ENCODE results near the gene RESP18.
"Not testable (repeated sequence)": the region's sequence is repeated elsewhere in the genome, so short reads cannot be mapped to it uniquely, and the experiment has no call there.

RESP18 gene

GRCh38 chr2:219289537-219290361 lies 42.8 kb downstream of the RESP18 start:
- TF ChIP-seq POLR2A (IDR thresholded peaks at IDR 0.05; ENCODE audit: low read depth, low read length): no peak
- no peak for TF ChIP-seq POLR2AphosphoS5 (IDR thresholded peaks at IDR 0.05; ENCODE audit: low read depth, low read length)
- TF ChIP-seq TAF1 (IDR thresholded peaks at IDR 0.05; ENCODE audit: borderline replicate concordance, low read depth, low read length): no peak
- no peak for DNase-seq (ENCODE audit: insufficient read length)
- no peak for FAIRE-seq

DNA sequence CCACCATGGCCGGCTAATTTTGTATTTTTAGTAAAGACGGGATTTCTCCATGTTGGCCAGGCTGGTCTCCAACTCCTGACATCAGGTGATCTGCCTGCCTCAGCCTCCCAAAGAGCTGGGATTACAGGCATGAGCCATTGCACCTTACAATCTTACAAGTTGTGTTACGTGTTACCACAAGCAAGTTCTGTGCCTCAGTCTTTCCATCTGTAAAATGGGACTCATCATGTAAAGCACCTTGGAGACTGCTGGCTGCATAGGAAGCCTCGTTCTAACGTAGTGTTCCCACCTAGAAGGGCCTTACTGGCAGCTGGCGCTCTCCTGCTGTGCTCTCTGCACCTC lies 43.4 kb downstream of the RESP18 start:
- DNase-seq (ENCODE audit: insufficient read length): no peak
- TF ChIP-seq POLR2A (IDR thresholded peaks at IDR 0.05; ENCODE audit: low read depth, low read length): no peak
- no peak for TF ChIP-seq TAF1 (IDR thresholded peaks at IDR 0.05; ENCODE audit: borderline replicate concordance, low read depth, low read length)
- no peak for TF ChIP-seq POLR2AphosphoS5 (IDR thresholded peaks at IDR 0.05; ENCODE audit: low read depth, low read length)
- FAIRE-seq: no peak

GRCh38 chr2:219287580-219288265 lies 44.8 kb downstream of the RESP18 start:
- no peak for FAIRE-seq
- TF ChIP-seq POLR2AphosphoS5 (IDR thresholded peaks at IDR 0.05; ENCODE audit: low read depth, low read length): no peak
- no peak for TF ChIP-seq POLR2A (IDR thresholded peaks at IDR 0.05; ENCODE audit: low read depth, low read length)
- no peak for TF ChIP-seq TAF1 (IDR thresholded peaks at IDR 0.05; ENCODE audit: borderline replicate concordance, low read depth, low read length)
- DNase-seq (ENCODE audit: insufficient read length): no peak

DNA sequence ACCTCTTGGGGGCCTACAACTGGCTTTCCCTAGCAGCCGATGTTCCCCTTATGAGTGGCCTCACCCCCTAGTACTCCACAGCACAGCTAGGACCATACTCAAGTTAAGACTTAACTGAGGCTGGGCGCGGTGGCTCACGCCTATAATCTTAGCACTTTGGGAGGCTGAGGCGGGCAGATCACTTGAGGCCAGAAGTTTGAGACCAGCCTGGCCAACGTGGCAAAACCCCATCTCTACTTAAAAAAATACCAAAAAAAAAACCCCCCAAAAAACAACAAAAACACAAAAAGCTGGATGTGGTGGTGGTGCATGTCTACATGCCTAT lies 45.5 kb downstream of the RESP18 start:
- not testable (repeated sequence) for DNase-seq (ENCODE audit: insufficient read length); FAIRE-seq

DNA sequence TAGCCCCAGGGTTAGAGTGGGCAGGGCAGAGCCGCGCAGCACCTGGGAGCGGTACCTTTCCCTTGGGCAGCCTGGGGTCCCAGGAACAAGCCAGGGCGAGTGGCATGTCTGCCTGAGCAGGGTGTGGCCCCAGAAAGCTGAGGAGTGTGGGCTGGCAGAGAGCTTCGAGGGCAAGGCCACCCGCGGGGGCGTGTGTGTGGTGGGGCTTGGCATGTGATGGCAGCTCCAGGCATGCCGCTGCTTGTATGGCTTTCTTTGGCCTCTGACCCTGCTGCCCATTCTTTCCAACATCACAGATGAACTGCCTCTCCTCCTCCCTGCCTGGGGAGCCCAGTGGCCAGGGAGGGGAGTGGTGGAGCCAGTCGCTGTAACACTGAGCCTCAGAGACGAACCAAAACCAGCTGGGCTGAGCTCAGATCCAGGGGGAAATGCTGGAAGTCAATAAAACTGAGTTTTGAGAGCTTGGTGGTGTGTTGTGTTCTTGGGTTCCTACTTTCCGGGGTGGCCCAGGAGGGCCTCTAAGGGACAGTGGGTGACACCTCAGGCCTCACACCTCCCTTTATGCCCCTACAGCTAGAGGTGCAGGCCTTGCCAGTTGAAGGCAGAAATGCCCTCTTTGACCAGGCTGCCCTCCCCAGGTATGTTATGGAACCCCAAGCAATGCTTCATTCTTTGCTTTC lies 46.0 kb downstream of the RESP18 start:
- TF ChIP-seq POLR2AphosphoS5 (IDR thresholded peaks at IDR 0.05; ENCODE audit: low read depth, low read length): no peak

DNA sequence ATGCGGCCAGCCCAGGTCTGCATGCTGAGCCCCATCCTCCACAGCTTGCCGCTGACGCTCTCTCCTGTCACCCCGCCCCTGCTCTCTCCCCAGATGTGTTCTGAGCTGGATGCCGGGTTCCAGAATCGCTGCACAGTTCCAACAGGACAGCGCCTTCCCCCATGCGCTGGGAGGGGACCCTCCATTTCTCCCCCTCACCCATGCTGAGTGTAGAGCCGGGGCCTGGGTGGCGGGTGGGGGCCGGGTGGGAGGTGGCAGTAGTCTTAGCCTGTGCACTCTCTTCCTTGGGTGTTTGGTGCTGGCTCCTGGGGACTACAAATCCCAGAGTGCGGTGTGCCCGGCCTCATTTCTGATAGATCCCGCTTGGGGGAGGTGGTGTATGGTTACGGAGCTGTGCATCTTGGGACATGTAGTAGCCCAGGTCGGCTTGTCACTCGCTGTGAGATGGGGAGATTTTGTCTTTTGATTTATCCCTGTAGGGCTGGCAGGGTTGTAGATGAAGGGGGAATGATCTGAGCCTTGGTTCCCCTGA lies 46.6 kb downstream of the RESP18 start:
- no peak for DNase-seq (ENCODE audit: insufficient read length)
- TF ChIP-seq POLR2AphosphoS5 (IDR thresholded peaks at IDR 0.05; ENCODE audit: low read depth, low read length) (no peak), POLR2A (IDR thresholded peaks at IDR 0.05; ENCODE audit: low read depth, low read length) (no peak), TAF1 (IDR thresholded peaks at IDR 0.05; ENCODE audit: borderline replicate concordance, low read depth, low read length) (no peak)
- FAIRE-seq: no peak

More for the DNA sequence above, 46.0 kb downstream of the RESP18 start:
- no peak for FAIRE-seq
- DNase-seq (ENCODE audit: insufficient read length): no peak

- DNase-seq (ENCODE audit: insufficient read length) (no peak), FAIRE-seq (no peak)
- TF ChIP-seq POLR2AphosphoS5 (IDR thresholded peaks at IDR 0.05; ENCODE audit: low read depth, low read length) (no peak), POLR2A (IDR thresholded peaks at IDR 0.05; ENCODE audit: low read depth, low read length) (no peak), TAF1 (IDR thresholded peaks at IDR 0.05; ENCODE audit: borderline replicate concordance, low read depth, low read length) (no peak)
These were observed 47.2 kb downstream of the RESP18 start for GRCh38 chr2:219285373-219285735.

- no peak for FAIRE-seq
- DNase-seq (ENCODE audit: insufficient read length): no peak
- no peak for TF ChIP-seq TAF1 (IDR thresholded peaks at IDR 0.05; ENCODE audit: borderline replicate concordance, low read depth, low read length)
- TF ChIP-seq POLR2A (IDR thresholded peaks at IDR 0.05; ENCODE audit: low read depth, low read length): no peak
- TF ChIP-seq POLR2AphosphoS5 (IDR thresholded peaks at IDR 0.05; ENCODE audit: low read depth, low read length): no peak
These were observed 47.8 kb downstream of the RESP18 start for GRCh38 chr2:219284501-219285372.

GRCh38 chr2:219282943-219283581 lies 49.5 kb downstream of the RESP18 start:
- FAIRE-seq: no peak
- TF ChIP-seq TAF1 (IDR thresholded peaks at IDR 0.05; ENCODE audit: borderline replicate concordance, low read depth, low read length) (no peak), POLR2AphosphoS5 (IDR thresholded peaks at IDR 0.05; ENCODE audit: low read depth, low read length) (no peak), POLR2A (IDR thresholded peaks at IDR 0.05; ENCODE audit: low read depth, low read length) (no peak)
- no peak for DNase-seq (ENCODE audit: insufficient read length)

DNA sequence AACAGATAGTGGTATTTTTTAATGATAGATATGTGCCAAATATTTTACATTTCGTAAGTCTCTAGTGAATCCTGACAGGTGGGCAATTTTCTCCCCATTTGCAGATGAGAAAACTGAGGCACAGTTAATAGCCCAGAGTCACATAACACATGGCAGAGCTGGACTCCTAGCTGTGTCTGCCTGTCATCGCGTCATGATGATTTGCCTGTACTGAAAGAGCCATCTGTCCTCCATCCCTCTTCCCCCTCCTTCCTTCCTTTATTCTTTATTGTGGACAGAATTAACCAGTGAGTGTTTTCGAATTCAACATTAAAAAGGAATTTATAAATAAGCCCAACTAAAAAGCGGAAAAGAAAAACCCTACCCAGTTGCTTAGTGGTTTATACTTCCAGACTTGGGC lies 50.2 kb downstream of the RESP18 start:
- no peak for DNase-seq (ENCODE audit: insufficient read length)
- TF ChIP-seq POLR2AphosphoS5 (IDR thresholded peaks at IDR 0.05; ENCODE audit: low read depth, low read length): no peak
- TF ChIP-seq TAF1 (IDR thresholded peaks at IDR 0.05; ENCODE audit: borderline replicate concordance, low read depth, low read length): no peak
- no peak for TF ChIP-seq POLR2A (IDR thresholded peaks at IDR 0.05; ENCODE audit: low read depth, low read length)
- no peak for FAIRE-seq

- DNase-seq (ENCODE audit: insufficient read length): no peak
- TF ChIP-seq POLR2A (IDR thresholded peaks at IDR 0.05; ENCODE audit: low read depth, low read length) (no peak), POLR2AphosphoS5 (IDR thresholded peaks at IDR 0.05; ENCODE audit: low read depth, low read length) (no peak), TAF1 (IDR thresholded peaks at IDR 0.05; ENCODE audit: borderline replicate concordance, low read depth, low read length) (no peak)
- no peak for FAIRE-seq
These were observed 51.0 kb downstream of the RESP18 start for GRCh38 chr2:219281588-219281987.
